NB4 (cell line): ENCODE measurements around the gene CTNNAL1.

Experiments used
- DNase-seq: peaks from one replicate; pipeline ENCODE4 v3.0.0; 2010; ENCODE audit warnings: low read depth
- H3K4me3 ChIP-seq: one replicate; pipeline ENCODE4 v1.5.1; 2011; ENCODE audit warnings: mild to moderate bottlenecking, low read depth, low read length, moderate library complexity
- MYC ChIP-seq: IDR thresholded peaks from 2 replicates; pipeline ENCODE4 v1.6.1; 2011; ENCODE audit warnings: low read depth, low read length
- POLR2A ChIP-seq: IDR thresholded peaks from 2 replicates; pipeline ENCODE4 v1.6.1; 2011; ENCODE audit warnings: mild to moderate bottlenecking; ENCODE audit not compliant: insufficient read length; ENCODE audit errors: extremely low read depth
- TF ChIP-seq, protein P1 (sequence below): IDR thresholded peaks from 2 replicates; pipeline ENCODE4 v1.6.1; 2011; ENCODE audit warnings: low read depth, low read length
- TF ChIP-seq, protein P2 (sequence below): IDR thresholded peaks from one replicate; pipeline ENCODE4 v1.5.1; 2012; ENCODE audit warnings: low read depth, low read length

The CTNNAL1 gene

DNA sequence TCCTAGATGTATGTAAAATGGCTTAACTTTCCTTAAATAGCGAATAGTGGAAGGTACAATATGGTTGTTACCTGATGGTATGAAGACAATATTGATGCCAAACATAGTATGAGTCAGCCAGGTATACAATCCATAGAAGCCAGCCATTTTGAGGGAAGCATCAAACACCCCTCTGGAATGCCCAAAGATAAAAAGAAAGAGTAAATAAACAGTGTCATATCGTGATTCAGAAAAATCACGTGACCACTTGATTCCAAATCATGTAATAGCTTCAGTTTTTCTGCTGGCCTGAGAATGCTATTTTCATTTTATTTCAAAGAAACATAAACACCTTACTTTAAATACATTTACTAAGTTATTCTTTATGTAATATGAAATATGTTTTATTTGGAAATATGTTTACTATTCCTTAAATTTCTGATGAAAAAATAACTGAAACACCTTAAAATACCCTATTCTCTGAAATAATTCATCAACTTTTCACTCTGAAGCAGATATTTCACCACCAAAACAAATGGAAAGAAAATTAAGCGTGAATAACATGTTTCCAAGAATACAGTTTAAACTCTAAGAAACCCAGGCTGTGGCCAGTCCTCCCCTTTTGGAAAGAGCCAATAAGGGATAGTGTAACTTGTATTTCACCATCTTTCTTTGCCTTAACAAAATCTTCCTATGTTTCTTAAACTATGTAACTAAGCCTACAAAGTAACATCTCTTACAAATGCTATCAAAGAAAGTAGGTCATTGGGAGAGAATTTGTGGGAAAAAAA is 24.8 kb upstream of the CTNNAL1 start:
- TF ChIP-seq MYC (no peak), POLR2A (no peak)
- TF ChIP-seq, protein P1, sequence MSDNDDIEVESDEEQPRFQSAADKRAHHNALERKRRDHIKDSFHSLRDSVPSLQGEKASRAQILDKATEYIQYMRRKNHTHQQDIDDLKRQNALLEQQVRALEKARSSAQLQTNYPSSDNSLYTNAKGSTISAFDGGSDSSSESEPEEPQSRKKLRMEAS = no peak
- TF ChIP-seq, protein P2, sequence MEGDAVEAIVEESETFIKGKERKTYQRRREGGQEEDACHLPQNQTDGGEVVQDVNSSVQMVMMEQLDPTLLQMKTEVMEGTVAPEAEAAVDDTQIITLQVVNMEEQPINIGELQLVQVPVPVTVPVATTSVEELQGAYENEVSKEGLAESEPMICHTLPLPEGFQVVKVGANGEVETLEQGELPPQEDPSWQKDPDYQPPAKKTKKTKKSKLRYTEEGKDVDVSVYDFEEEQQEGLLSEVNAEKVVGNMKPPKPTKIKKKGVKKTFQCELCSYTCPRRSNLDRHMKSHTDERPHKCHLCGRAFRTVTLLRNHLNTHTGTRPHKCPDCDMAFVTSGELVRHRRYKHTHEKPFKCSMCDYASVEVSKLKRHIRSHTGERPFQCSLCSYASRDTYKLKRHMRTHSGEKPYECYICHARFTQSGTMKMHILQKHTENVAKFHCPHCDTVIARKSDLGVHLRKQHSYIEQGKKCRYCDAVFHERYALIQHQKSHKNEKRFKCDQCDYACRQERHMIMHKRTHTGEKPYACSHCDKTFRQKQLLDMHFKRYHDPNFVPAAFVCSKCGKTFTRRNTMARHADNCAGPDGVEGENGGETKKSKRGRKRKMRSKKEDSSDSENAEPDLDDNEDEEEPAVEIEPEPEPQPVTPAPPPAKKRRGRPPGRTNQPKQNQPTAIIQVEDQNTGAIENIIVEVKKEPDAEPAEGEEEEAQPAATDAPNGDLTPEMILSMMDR = no peak
- DNase-seq = no peak
- H3K4me3 ChIP-seq = no peak overlapping the region

DNA sequence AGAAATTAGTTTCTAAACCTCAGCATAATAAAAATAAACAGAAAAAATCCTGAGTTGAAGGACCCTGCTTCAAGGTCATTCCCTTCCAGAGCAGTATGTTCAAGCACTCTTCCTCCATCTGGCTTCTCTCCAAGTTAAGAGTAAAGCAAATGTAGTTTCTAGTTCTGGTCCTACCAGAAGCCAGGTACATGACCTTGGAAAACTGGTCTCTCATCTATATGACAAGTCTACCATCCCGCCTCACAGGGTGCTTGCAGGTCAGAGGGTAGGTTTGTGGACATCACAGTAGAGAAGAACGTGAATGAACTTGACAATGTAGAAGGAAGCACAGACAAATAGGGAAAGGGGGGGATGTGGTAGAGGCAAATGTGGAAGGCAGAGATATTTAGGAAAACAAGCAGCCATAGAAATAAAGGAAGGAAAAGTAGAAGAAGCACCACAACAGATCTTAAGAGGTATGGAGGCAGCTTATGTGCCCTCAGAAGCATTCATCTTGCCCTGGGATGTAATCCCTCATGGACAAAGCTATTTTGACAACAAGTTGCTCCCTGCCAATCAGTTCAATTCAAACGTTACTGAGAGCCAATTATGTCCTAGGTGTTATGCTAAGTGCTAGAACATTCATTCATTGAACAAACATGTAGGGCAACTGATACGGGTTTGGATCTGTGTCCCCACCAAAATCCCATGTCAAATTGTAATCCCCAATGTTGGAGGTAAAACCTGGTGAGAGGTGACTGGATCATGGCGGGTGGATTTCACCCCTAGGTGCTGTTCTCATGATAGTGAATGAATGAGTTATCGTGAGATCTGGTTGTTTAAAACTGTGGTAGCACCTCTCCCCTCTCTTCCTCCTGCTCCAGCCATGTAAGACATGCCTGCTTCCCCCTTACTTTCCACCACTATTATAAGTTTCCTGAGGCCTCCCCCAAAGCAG is 23.7 kb upstream of the CTNNAL1 start:
- no peak for DNase-seq
- TF ChIP-seq, protein P2 = no peak
- TF ChIP-seq MYC (no peak), POLR2A (no peak)
- TF ChIP-seq, protein P1 = no peak
- H3K4me3 ChIP-seq = no peak overlapping the region

DNA sequence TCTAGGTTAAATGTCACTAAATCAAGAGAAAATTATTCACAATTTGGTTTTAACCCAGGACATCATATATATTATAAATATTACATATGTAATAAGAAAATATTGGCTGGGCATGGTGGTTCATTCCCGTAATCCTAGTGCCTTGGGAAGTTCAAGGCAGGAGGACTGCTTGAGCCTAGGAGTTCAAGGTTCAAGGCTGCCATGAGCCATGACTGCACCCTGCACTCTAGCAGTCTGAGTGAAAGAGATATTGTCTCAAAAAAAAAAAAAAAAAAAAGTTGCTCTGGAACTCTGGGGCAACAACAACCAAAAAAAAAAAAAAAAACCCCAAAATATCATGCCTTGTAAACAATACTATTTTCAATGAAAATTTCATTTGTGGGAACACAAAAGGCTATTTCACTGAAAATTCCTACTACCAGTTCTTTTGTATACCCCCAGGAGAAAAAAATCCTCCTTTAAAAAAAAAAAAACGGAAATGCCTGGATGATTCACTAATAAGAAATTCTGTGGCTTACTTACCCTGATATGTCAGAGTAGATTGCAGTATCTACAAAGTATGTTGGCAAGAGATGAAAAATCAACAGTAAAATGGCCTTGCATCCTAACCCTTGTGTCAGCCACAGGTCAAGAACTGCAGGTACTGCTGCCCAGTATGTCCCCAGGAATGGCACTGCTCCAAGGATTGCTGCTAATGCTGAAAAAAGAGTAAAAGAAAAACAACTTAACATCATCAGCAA is 22.6 kb upstream of the CTNNAL1 start:
- TF ChIP-seq, protein P2 = no peak
- no peak for TF ChIP-seq POLR2A
- TF ChIP-seq, protein P1 = no peak
- no peak for TF ChIP-seq MYC
- DNase-seq = no peak
- H3K4me3 ChIP-seq = no peak overlapping the region

DNA sequence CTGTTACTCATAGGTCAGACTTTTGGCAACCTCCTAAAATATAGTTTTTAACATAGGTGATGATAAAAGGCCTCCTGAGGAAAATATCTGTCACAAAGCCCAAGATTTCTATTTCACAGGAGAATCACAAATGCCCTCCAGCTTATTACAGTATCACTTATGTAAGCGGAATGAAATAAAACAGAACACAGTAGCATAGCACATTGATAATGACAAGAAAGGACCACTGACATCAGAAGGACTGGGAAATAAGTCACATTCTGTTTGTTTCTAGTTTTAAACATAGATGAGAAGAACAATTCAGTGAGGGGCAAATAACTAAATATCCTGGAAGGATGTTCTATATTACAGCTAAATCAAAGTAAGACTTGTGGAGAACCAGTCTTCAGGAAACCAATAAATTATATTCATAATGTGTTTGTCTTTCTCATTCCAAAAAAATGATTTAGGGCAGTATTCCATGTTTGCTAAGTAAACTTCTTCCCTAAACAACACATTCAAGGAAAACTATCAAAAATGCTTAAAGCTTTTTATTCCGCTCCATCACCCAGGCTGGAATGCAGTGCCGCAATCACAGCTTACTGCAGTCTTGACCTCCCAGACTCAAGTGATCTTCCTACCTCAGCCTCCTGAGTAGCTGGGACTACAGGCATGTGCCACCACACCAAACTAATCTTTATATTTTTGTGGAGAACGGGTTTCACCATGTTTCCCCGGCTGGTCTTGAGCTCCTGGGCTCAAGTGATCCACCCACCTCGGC is 20.8 kb upstream of the CTNNAL1 start:
- no peak overlapping the region for H3K4me3 ChIP-seq
- TF ChIP-seq MYC = no peak
- TF ChIP-seq, protein P2 = no peak
- no peak for TF ChIP-seq POLR2A
- TF ChIP-seq, protein P1 = no peak

DNA sequence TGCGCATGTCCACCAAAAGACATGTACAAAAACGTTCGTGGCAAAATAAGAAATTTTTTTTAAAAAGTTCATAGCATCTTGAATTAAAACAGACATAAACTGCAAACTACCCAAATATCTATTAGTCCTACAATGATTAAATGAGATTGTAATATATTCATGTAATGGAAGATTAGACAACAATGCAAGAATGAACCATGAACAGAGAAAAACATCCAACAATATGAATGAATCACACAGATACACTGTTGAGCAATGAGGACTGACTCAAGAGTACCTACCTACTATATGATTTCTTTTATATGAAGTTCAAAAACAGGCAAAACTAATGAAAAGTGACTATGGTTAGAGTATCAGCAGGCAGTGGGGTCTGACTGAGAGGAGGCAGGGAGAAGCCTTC is 17.9 kb upstream of the CTNNAL1 start:
- peak; percentile 7 for DNase-seq
- TF ChIP-seq MYC (no peak), POLR2A (no peak)
- TF ChIP-seq, protein P2 = no peak
- TF ChIP-seq, protein P1 = no peak

More for the DNA sequence above, 20.8 kb upstream of the CTNNAL1 start:
- DNase-seq = no peak

More for the DNA sequence above, 17.9 kb upstream of the CTNNAL1 start:
- no peak overlapping the region for H3K4me3 ChIP-seq
